Rectal smooth muscle tissue (tissue), 1 donor: Measurements from ENCODE around the gene KIF5A.

Experiments
- H3K27ac ChIP-seq: one replicate; pipeline ENCODE4 v1.7.0; 2013; ENCODE audit warnings: low read depth, low read length, inconsistent platforms
- H3K27me3 ChIP-seq: one replicate; pipeline ENCODE4 v1.7.0; 2013; ENCODE audit warnings: low read length; ENCODE audit not compliant: control insufficient read depth, insufficient read depth
- H3K36me3 ChIP-seq: one replicate; pipeline ENCODE4 v1.7.0; 2013; ENCODE audit warnings: low read length; ENCODE audit not compliant: control insufficient read depth, insufficient read depth
- H3K4me1 ChIP-seq: one replicate; pipeline ENCODE4 v1.7.0; 2013; ENCODE audit warnings: low read length; ENCODE audit not compliant: control insufficient read depth, insufficient read depth
- H3K4me3 ChIP-seq: one replicate; pipeline ENCODE4 v1.7.0; 2013; ENCODE audit warnings: low read length
- H3K9ac ChIP-seq: one replicate; pipeline ENCODE4 v1.7.0; 2013; ENCODE audit warnings: low read length

KIF5A gene

DNA sequence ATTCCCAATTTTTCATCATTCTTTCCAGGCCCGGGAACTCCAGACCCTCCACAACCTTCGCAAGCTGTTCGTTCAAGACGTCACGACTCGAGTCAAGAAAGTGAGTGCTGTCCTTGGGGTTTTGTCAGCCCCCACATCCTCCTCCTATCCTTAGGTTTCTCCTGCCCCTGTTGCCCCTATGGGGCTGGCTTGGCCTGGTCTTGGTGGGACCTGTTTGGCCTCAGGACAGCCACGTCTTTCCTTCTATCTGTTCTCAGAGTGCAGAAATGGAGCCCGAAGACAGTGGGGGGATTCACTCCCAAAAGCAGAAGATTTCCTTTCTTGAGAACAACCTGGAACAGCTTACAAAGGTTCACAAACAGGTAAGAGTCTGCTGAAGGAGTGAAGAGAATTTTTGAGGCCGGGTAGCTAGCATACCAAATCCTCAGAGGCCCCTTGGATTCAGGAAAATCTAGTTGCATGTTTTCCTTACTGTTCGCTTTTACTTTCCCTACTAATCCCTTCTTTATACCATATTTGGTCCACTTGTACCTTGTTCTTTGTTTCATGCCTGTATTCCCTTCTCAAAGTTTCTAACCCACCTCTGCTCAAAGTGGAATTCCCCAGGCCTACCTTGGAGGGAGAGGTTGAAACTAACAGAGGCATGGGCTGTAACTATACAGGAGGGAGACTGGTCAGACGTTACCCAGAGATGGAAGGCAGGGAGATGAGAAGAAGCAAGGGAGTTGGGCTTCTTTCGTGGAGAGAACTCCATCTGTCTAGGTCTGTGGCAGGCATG is 28.3 kb downstream of the KIF5A start:
- H3K27ac ChIP-seq: no peak overlapping the region
- H3K4me1 ChIP-seq: no peaks in the 10 kb centered on the region
- no peaks in the 10 kb centered on the region for H3K27me3 ChIP-seq
- no peaks in the 10 kb centered on the region for H3K36me3 ChIP-seq
- H3K9ac ChIP-seq: no peak overlapping the region
- H3K4me3 ChIP-seq: no peak overlapping the region

GRCh38 chr12:57579011-57579410 is 29.2 kb downstream of the KIF5A start:
- no peaks in the 10 kb centered on the region for H3K36me3 ChIP-seq
- no peaks in the 10 kb centered on the region for H3K4me1 ChIP-seq

GRCh38 chr12:57579677-57580465 is 30.0 kb downstream of the KIF5A start:
- H3K27ac ChIP-seq: no peak overlapping the region
- no peaks in the 10 kb centered on the region for H3K4me1 ChIP-seq
- no peak overlapping the region for H3K9ac ChIP-seq
- H3K36me3 ChIP-seq: no peaks in the 10 kb centered on the region
- H3K27me3 ChIP-seq: no peaks in the 10 kb centered on the region
- no peak overlapping the region for H3K4me3 ChIP-seq

More at GRCh38 chr12:57579011-57579410, 29.2 kb downstream of the KIF5A start:
- H3K9ac ChIP-seq: no peak overlapping the region
- H3K27ac ChIP-seq: no peak overlapping the region
- no peak overlapping the region for H3K4me3 ChIP-seq
- H3K27me3 ChIP-seq: no peaks in the 10 kb centered on the region

GRCh38 chr12:57580466-57580795 is 30.6 kb downstream of the KIF5A start:
- Histone ChIP-seq H3K9ac (no peak overlapping the region), H3K4me1 (no peaks in the 10 kb centered on the region), H3K27ac (no peak overlapping the region), H3K27me3 (no peaks in the 10 kb centered on the region), H3K4me3 (no peak overlapping the region), H3K36me3 (no peaks in the 10 kb centered on the region)

- no peaks in the 10 kb centered on the region for H3K4me1 ChIP-seq
- H3K27me3 ChIP-seq: no peaks in the 10 kb centered on the region
- H3K4me3 ChIP-seq: no peak overlapping the region
- H3K9ac ChIP-seq: no peak overlapping the region
- no peak overlapping the region for H3K27ac ChIP-seq
- no peaks in the 10 kb centered on the region for H3K36me3 ChIP-seq
Measured at GRCh38 chr12:57581802-57582201, 32.0 kb downstream of the KIF5A start.

GRCh38 chr12:57582440-57582839 is 32.6 kb downstream of the KIF5A start:
- Histone ChIP-seq H3K27me3 (no peaks in the 10 kb centered on the region), H3K4me1 (no peaks in the 10 kb centered on the region), H3K4me3 (no peak overlapping the region), H3K36me3 (no peaks in the 10 kb centered on the region), H3K9ac (no peak overlapping the region), H3K27ac (no peak overlapping the region)

DNA sequence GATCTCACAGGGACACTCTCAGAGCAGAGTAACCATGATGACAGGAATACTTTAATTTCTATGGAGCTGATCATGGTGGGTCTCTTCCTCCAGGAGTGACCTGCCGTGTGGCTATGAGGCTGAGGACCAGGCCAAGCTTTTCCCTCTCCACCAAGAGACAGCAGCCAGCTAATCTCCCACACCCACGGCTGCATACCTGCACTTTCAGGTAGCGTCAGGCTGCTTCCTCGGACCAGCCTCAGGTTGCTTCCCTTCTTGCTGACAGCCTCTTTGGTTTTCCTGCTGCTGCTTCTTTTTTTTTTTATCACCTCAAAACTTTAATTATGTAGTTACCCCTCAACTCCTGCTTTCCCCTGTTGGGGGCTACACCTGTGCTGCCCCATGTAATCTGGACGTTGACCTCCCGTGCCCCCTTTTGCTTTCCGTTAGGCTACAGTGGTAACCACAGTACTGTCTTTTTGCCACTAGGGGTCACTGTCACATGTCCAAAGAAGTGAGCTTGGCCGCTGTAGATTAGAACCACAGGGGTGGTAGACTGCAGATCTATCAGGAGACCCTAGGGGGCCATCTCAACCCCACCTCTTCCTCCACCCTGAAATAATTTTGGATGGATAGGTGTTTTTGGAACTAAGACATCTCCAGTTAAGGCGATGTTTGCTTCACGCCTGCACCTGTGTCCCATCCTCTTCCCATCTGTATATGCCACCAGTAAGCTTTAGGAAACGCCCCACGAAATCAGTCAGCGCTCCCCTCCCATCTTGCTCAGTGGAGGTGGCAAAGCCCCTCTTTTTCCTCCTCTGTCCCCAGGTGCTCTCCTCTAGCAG is 33.4 kb downstream of the KIF5A start:
- H3K4me1 ChIP-seq: no peaks in the 10 kb centered on the region
- no peaks in the 10 kb centered on the region for H3K36me3 ChIP-seq
- H3K27ac ChIP-seq: no peak overlapping the region

DNA sequence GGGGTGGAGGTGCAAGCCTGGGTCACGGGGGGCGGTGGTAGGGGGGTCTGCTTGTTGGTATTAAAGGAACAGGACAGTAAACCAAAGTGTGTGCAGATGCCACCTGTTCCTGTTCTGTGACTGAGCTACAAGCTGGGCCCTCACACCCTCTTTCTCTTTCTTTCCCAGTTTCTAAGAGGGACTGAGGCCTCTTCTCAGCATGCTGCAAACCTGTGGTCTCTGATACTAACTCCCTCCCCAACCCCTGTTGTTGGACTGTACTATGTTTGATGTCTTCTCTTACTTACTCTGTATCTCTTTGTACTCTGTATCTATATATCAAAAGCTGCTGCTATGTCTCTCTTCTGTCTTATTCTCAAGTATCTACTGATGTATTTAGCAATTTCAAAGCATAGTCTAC is 34.2 kb downstream of the KIF5A start:
- Histone ChIP-seq H3K36me3 (no peaks in the 10 kb centered on the region), H3K27ac (no peak overlapping the region), H3K4me1 (no peaks in the 10 kb centered on the region), H3K9ac (no peak overlapping the region), H3K27me3 (no peaks in the 10 kb centered on the region), H3K4me3 (no peak overlapping the region)

More for the DNA sequence above, 33.4 kb downstream of the KIF5A start:
- Histone ChIP-seq H3K4me3 (no peak overlapping the region), H3K9ac (no peak overlapping the region), H3K27me3 (no peaks in the 10 kb centered on the region)

- no peak overlapping the region for H3K9ac ChIP-seq
- H3K4me3 ChIP-seq: no peak overlapping the region
- no peaks in the 10 kb centered on the region for H3K27me3 ChIP-seq
- no peaks in the 10 kb centered on the region for H3K36me3 ChIP-seq
- no peak overlapping the region for H3K27ac ChIP-seq
- H3K4me1 ChIP-seq: no peaks in the 10 kb centered on the region
Measured at GRCh38 chr12:57584690-57585089, 34.8 kb downstream of the KIF5A start.

DNA sequence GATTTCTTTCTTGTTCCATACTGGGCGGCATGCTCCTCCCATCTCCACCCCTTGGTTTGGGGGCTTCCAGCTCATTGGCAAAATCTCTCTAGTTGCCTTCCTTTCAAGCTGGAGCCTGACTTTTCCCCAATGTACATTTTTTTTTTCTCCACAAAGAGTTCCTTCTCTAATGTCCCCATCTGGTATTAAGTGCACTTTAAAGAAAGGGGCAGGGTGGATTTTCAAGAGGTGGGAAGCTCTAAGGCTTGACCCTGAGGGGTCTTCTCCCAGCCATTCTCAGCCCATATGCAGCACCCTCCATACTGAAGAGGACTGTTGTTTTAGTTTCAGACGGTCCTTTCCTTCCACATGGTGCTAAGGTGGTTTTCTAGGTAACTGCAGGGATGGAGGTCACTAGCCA is 35.3 kb downstream of the KIF5A start:
- no peak overlapping the region for H3K9ac ChIP-seq
- H3K4me1 ChIP-seq: no peaks in the 10 kb centered on the region
- H3K4me3 ChIP-seq: no peak overlapping the region
- H3K36me3 ChIP-seq: no peaks in the 10 kb centered on the region
- H3K27me3 ChIP-seq: no peaks in the 10 kb centered on the region
- H3K27ac ChIP-seq: no peak overlapping the region

DNA sequence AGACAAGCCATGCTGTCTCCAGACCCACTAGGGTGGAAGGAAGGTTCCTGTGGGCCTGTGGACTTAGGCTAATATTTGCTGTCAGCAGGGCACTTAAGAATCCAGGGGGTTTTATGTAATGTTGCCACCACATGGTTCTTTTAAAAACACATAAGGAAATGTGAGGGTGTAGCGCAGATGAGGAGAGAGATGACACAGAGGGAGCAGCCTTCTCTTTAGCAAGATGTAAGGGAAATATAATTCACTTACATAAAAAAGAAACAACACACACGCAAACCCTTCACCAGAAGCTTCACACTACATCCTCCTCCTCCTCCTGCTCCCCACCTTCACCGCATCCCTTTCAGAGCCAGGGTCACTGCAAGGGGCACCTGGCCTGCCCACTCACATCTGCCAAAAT is 36.3 kb downstream of the KIF5A start:
- no peak overlapping the region for H3K27ac ChIP-seq
- H3K36me3 ChIP-seq: no peaks in the 10 kb centered on the region
- H3K9ac ChIP-seq: no peak overlapping the region
- H3K4me3 ChIP-seq: no peak overlapping the region
- no peaks in the 10 kb centered on the region for H3K27me3 ChIP-seq
- H3K4me1 ChIP-seq: peaks cover 3% of the 10 kb centered on the region

DNA sequence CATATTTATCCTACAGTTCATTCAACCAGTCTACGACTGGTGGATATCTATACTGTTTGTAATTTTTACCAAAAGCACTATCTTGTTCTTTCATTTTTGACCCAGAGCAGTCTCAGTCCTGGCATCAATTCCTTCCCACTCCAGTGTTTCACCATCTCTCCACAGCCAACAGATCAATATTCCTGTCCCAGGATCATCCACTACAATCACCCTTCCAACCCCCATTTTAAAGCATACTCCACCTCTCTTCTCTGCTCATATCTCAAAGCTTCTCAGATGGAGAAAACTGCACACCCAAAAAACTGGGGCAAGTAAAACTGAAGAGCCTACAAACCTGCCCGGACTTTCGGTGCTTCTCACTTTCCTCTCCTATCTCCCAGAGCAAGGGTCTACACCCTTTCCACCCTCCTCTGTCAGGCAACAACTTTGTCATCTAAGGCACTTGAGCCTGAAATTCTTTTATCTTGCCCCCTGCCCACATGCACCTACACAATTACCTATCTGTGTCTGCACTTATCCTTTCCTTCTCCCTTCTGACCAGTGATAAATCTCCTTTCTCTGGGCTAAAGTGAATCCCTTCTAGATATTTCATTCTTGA is 37.1 kb downstream of the KIF5A start:
- H3K27ac ChIP-seq: no peak overlapping the region

More for the DNA sequence above, 37.1 kb downstream of the KIF5A start:
- no peak overlapping the region for H3K4me3 ChIP-seq
- H3K27me3 ChIP-seq: no peaks in the 10 kb centered on the region
- peaks cover 5% of the 10 kb centered on the region for H3K4me1 ChIP-seq
- H3K9ac ChIP-seq: no peak overlapping the region
- H3K36me3 ChIP-seq: no peaks in the 10 kb centered on the region
